ENCODE results near the gene CASP1. TPM values are rescaled to one million over a fixed set of nuclear protein-coding genes. Genes with fewer than 3 reads are reported as not detected.

The CASP1 gene
- total and polyA plus RNA-seq, 4 donors, result 6.9 to 15.2 (median 8.6) TPM

GRCh38 chr11:104984808-104985207 is 50.1 kb downstream of the CASP1 start:
- WGBS, result 51% methylated on average over 3 of the region's 3 CpGs
- Histone ChIP-seq H3K27me3 (ENCODE audit: control insufficient read depth in 4 of 4, insufficient read depth in 4 of 4, low read length in 3 of 4) (no peaks in the 10 kb centered on the region), H3K4me3 (ENCODE audit: low read depth in 1 of 3, low read length in 3 of 3) (no peak overlapping the region), H3K36me3 (ENCODE audit: control insufficient read depth in 4 of 4, insufficient read depth in 3 of 4, low read depth in 1 of 4, low read length in 3 of 4) (no peaks in the 10 kb centered on the region), H3K4me1 (ENCODE audit: control insufficient read depth in 4 of 4, insufficient read depth in 4 of 4, low read length in 3 of 4) (no peaks in the 10 kb centered on the region), H3K9ac (ENCODE audit: low read depth in 1 of 2, low read length in 2 of 2) (no peak overlapping the region), H3K9me3 (ENCODE audit: control insufficient read depth in 4 of 4, low read length in 3 of 4) (no peaks in the 10 kb centered on the region), H3K27ac (ENCODE audit: low read depth in 1 of 2, low read length in 2 of 2) (no peak overlapping the region)
- peak; percentile 30 to 39 for TF ChIP-seq HNF4A (conservative IDR thresholded peaks at IDR 0.05)
- no peak for TF ChIP-seq GABPA (IDR thresholded peaks at IDR 0.05 in 1 of 2, conservative IDR thresholded peaks at IDR 0.05 in 1 of 2)
- no peak for DNase-seq (ENCODE audit: low spot score)

GRCh38 chr11:104979839-104980238 is 55.1 kb downstream of the CASP1 start:
- H3K4me1 ChIP-seq (ENCODE audit: control insufficient read depth in 4 of 4, insufficient read depth in 4 of 4, low read length in 3 of 4), result no peaks in the 10 kb centered on the region
- no peak for DNase-seq (ENCODE audit: low spot score)
- H3K4me3 ChIP-seq (ENCODE audit: low read depth in 1 of 3, low read length in 3 of 3), result no peak overlapping the region
- H3K36me3 ChIP-seq (ENCODE audit: control insufficient read depth in 4 of 4, insufficient read depth in 3 of 4, low read depth in 1 of 4, low read length in 3 of 4), result no peaks in the 10 kb centered on the region
- H3K9me3 ChIP-seq (ENCODE audit: control insufficient read depth in 4 of 4, low read length in 3 of 4), result peaks cover 0 to under 1% (median 0%) of the 10 kb centered on the region in 4 donors
- H3K9ac ChIP-seq (ENCODE audit: low read depth in 1 of 2, low read length in 2 of 2), result no peak overlapping the region
- TF ChIP-seq REST (IDR thresholded peaks at IDR 0.05) (no peak), HNF4G (IDR thresholded peaks at IDR 0.05) (no peak)
- 97% methylated on average over 1 of the region's 1 CpG for WGBS
- H3K27me3 ChIP-seq (ENCODE audit: control insufficient read depth in 4 of 4, insufficient read depth in 4 of 4, low read length in 3 of 4), result no peaks in the 10 kb centered on the region
- no peak overlapping the region for H3K27ac ChIP-seq (ENCODE audit: low read depth in 1 of 2, low read length in 2 of 2)

Other genes with a start within 250 kb of the CASP1 start
- gene CASP12, start 136.7 kb downstream of the CASP1 start, total RNA-seq, result under 1 TPM in 1 of 2 donors, not detected in 1; 0.17 TPM
- not detected for gene CASP12, start 136.7 kb downstream of the CASP1 start, polyA plus RNA-seq
- 10 to 100 TPM; 16.3 to 39.0 TPM for gene CASP4, start 66.6 kb downstream of the CASP1 start, total RNA-seq
- gene CASP4, start 66.6 kb downstream of the CASP1 start, polyA plus RNA-seq, result 10 to 100 TPM; 15.5 to 29.0 TPM
- gene CASP5, start 12.0 kb downstream of the CASP1 start, total RNA-seq, result under 1 TPM; 0.50 to 0.75 TPM
- under 1 TPM; 0.10 to 0.18 TPM for gene CASP5, start 12.0 kb downstream of the CASP1 start, polyA plus RNA-seq
- gene CARD16, start 10.2 kb upstream of the CASP1 start, total RNA-seq, result 10 to 100 TPM in 1 of 2 donors, 1 to 10 TPM in 1; 5.1 to 10.0 TPM
- gene CARD16, start 10.2 kb upstream of the CASP1 start, polyA plus RNA-seq, result 1 to 10 TPM; 7.6 to 9.7 TPM
- not detected for gene CARD18, start 104.6 kb upstream of the CASP1 start, total RNA-seq
- gene CARD18, start 104.6 kb upstream of the CASP1 start, polyA plus RNA-seq, result not detected